Small intestine (tissue), 7 donors: ENCODE data around the gene UNC13B. TPM values are rescaled to one million over a fixed set of nuclear protein-coding genes. Genes with fewer than 3 reads are reported as not detected.

Experiments
- DNase-seq, 2 donors: peaks; one replicate each; pipeline versions ENCODE4 v3.0.0 to v3.0.0-alpha.2; 2013
- FAIRE-seq: peaks from 2 replicates; lab custom pipeline; 2012; peaks lifted over from hg19 to GRCh38; lab: Jason Lieb, UNC
- H3K27ac ChIP-seq, 3 donors: one replicate each; pipeline ENCODE4 v1.5.1; 2013; ENCODE audit warnings: low read length in 2 of 3, mild to moderate bottlenecking in 2 of 3, control low read depth in 1 of 3, inconsistent platforms in 1 of 3, low read depth in 1 of 3, moderate library complexity in 1 of 3
- H3K27me3 ChIP-seq, 3 donors: one replicate each; pipeline ENCODE4 v1.6.1; 2013; ENCODE audit warnings: low read length in 3 of 3, inconsistent platforms in 1 of 3; ENCODE audit not compliant: control insufficient read depth in 3 of 3, insufficient read depth in 3 of 3
- H3K36me3 ChIP-seq, 3 donors: one replicate each; pipeline ENCODE4 v1.6.1; 2013; ENCODE audit warnings: low read length in 3 of 3, inconsistent platforms in 1 of 3, low read depth in 1 of 3, mild to moderate bottlenecking in 1 of 3, moderate library complexity in 1 of 3; ENCODE audit not compliant: control insufficient read depth in 3 of 3, insufficient read depth in 2 of 3
- H3K4me1 ChIP-seq, 3 donors: one replicate each; pipeline ENCODE4 v1.6.1; 2013; ENCODE audit warnings: low read length in 2 of 3, inconsistent platforms in 1 of 3, low read depth in 1 of 3, mild to moderate bottlenecking in 1 of 3, moderate library complexity in 1 of 3; ENCODE audit not compliant: control insufficient read depth in 3 of 3, insufficient read depth in 2 of 3
- H3K4me3 ChIP-seq, 3 donors: one replicate each; pipeline ENCODE4 v1.5.1; 2013; ENCODE audit warnings: low read length in 3 of 3, control low read depth in 1 of 3, inconsistent platforms in 1 of 3, low read depth in 1 of 3, mild to moderate bottlenecking in 1 of 3, moderate library complexity in 1 of 3
- H3K9me3 ChIP-seq, 2 donors: one replicate each; pipeline ENCODE4 v1.6.1; 2013; ENCODE audit warnings: low read depth in 1 of 2, low read length in 1 of 2; ENCODE audit not compliant: control insufficient read depth in 2 of 2, insufficient read depth in 1 of 2
- WGBS, 3 donors: extraction: QIAGEN DNeasy Blood & Tissue Kit; methylation state at CpG; one replicate each; pipeline ENCODE4 v1.1.7; 2013; 5-methylcytosine and 5-hydroxymethylcytosine counted together
- polyA plus RNA-seq, 4 donors: library from polyadenylated mRNA; stranded (reverse) in 3 of 4; unstranded in 1 of 4; fragments of 200-250 nt in 3 of 4; fragments of 120-200 nt in 1 of 4; gene quantifications; one replicate each; pipeline versions ENCODE4 v1.2.1 to v1.2.3, GENCODE V29; 2013
- donor health status: healthy with polysubstance abuse.
- donor health status: control.
- donor health status: control.
- donor health status: Bipolar disorder and iron deficiency.
- donor health status: healthy.

The UNC13B gene
- polyA plus RNA-seq, 4 donors, result 11.3 to 23.6 (median 14.4) TPM

DNA sequence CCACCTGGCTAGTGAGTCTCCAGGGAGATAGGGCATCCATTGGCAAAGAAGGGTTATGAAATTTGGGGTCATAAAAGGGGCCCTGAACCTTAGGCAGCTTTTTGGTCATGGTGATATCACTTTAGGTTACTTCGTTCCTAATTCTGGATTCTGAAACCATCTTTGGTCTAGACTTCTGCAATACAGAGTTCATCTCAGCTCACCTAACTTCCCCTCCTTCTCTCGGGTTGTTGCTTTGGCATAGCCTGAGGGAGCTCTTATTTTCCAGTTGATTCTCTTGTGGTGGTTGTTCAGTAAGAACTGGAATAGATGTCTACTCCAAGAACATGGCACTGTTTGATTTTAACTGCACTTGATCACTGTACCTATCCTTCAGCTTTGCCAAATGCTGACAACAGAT lies 179.2 kb downstream of the UNC13B start:
- no peak overlapping the region for H3K27ac ChIP-seq
- no peak for DNase-seq
- H3K9me3 ChIP-seq, result no peaks in the 10 kb centered on the region
- H3K4me3 ChIP-seq, result no peak overlapping the region
- no peak for FAIRE-seq
- H3K4me1 ChIP-seq, result no peaks in the 10 kb centered on the region
- 74 to 93% (median 77%) methylated on average over 2 of the region's 2 CpGs for WGBS, 3 donors
- H3K36me3 ChIP-seq, result peaks cover 0 to 13% (median 0%) of the 10 kb centered on the region in 3 donors
- H3K27me3 ChIP-seq, result no peaks in the 10 kb centered on the region

DNA sequence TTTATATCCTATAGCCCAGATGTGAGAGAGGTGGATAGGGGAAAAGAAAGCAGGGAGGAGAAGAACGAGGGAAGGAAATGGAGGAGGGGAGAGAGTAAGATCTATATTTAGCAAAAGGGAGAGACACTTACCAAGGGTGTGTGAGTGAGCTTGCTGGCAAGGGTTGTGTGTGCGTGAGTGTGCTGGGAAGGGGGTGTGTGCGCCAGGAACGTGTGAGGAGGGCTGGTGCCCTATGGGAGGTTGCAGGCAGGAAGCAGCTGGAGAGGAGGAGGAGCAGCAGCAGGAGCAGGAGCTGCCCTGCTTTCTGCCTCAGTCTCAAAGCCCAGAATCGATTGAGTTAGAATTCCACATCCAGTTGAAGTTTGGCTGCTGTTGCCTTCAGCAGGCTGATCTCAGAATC lies 179.8 kb downstream of the UNC13B start:
- Histone ChIP-seq H3K27ac (no peak overlapping the region), H3K36me3 (peaks cover 0 to 13% (median 0%) of the 10 kb centered on the region in 3 donors), H3K4me3 (no peak overlapping the region), H3K27me3 (no peaks in the 10 kb centered on the region), H3K4me1 (no peaks in the 10 kb centered on the region), H3K9me3 (no peaks in the 10 kb centered on the region)
- no peak for DNase-seq
- FAIRE-seq, result no peak
- 18 to 64% (median 47%) methylated on average over 5 of the region's 5 CpGs for WGBS, 3 donors

GRCh38 chr9:35342221-35342958 lies 180.6 kb downstream of the UNC13B start:
- FAIRE-seq, result no peak
- Histone ChIP-seq H3K27me3 (no peaks in the 10 kb centered on the region), H3K4me3 (no peak overlapping the region)

GRCh38 chr9:35348109-35348508 lies 186.3 kb downstream of the UNC13B start:
- DNase-seq (no peak), FAIRE-seq (no peak)
- H3K27ac ChIP-seq, result no peak overlapping the region
- H3K27me3 ChIP-seq, result no peaks in the 10 kb centered on the region
- no peaks in the 10 kb centered on the region for H3K9me3 ChIP-seq
- WGBS, 3 donors, result 90 to 96% (median 93%) methylated on average over 5 of the region's 5 CpGs
- H3K4me3 ChIP-seq, result no peak overlapping the region
- peaks cover 0 to 7% (median 0%) of the 10 kb centered on the region in 3 donors for H3K4me1 ChIP-seq
- H3K36me3 ChIP-seq, result peaks cover 0 to 31% (median 0%) of the 10 kb centered on the region in 3 donors

More at GRCh38 chr9:35342221-35342958, 180.6 kb downstream of the UNC13B start:
- Histone ChIP-seq H3K36me3 (peaks cover 0 to 17% (median 0%) of the 10 kb centered on the region in 3 donors), H3K4me1 (no peaks in the 10 kb centered on the region), H3K27ac (no peak overlapping the region), H3K9me3 (no peaks in the 10 kb centered on the region)
- no peak for DNase-seq
- 80 to 90% (median 87%) methylated on average over 4 of the region's 4 CpGs for WGBS, 3 donors

DNA sequence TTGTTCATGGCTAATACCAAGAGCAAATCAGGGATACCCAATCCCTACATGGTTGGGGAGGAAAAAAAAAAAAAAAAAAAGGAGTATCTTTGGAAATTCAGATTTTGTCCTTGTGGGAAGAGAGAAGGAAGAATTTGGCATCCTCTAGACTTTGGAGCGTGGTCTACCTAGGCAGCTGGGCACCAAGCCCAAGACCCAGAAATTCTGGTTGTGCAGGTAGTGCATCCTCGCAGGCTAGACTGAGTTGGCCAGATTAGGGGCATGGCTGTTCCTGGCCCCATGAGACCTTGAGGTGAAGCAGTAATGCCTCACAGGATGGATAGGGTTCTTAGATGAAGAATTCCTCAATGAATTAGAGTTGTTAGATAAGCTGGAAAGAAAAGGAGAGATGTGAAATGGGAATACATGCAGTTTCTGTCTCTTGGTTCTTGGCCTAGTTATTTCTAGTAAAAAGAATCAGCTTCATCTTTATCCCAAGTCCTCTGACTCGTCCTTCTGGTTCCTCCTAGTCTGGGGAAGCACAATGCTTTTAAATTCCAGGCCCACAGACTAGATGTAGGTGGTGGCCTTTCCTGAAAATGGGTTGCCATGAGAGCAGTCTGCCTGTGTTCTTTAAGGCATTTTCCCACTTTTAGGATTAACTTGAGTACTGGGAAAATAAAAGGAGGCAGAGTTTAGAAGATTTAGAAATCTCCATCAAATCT lies 187.6 kb downstream of the UNC13B start:
- no peak for FAIRE-seq
- DNase-seq, result no peak
- H3K4me3 ChIP-seq, result no peak overlapping the region
- H3K27me3 ChIP-seq, result no peaks in the 10 kb centered on the region
- H3K36me3 ChIP-seq, result peaks cover 0 to 32% (median 0%) of the 10 kb centered on the region in 3 donors
- H3K9me3 ChIP-seq, result no peaks in the 10 kb centered on the region
- 73 to 83% (median 81%) methylated on average over 3 of the region's 3 CpGs for WGBS, 3 donors
- peaks cover 0 to 7% (median 0%) of the 10 kb centered on the region in 3 donors for H3K4me1 ChIP-seq
- no peak overlapping the region for H3K27ac ChIP-seq

DNA sequence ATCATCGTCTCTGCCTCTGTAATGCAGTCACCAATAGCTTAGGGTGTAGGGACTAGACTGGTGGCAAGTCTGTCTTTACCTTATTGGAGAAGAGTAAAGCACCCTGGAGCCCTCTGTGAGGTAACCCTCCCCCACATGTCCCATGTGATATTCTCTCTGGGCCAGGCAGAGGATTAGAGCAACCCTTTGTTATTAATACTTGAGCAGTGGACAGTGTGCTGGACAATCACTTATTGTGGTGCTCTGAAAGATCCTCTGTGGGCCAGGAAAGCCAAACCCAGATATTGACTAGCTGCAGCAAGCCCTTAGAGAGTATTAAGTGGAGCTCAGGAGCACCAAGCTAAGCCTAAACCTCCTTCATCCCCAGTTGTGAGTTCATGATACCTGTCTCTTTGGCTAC lies 188.4 kb downstream of the UNC13B start:
- no peak for FAIRE-seq
- no peaks in the 10 kb centered on the region for H3K9me3 ChIP-seq
- H3K27ac ChIP-seq, result peak overlapping the region in 1 of 3 donors; percentile 8
- H3K4me1 ChIP-seq, result peaks cover 0 to 7% (median 0%) of the 10 kb centered on the region in 3 donors
- H3K36me3 ChIP-seq, result peaks cover 0 to 32% (median 0%) of the 10 kb centered on the region in 3 donors
- no peak overlapping the region for H3K4me3 ChIP-seq
- DNase-seq, result no peak
- 94 to 100% (median 96%) methylated on average over 1 of the region's 1 CpG for WGBS, 3 donors
- H3K27me3 ChIP-seq, result no peaks in the 10 kb centered on the region

DNA sequence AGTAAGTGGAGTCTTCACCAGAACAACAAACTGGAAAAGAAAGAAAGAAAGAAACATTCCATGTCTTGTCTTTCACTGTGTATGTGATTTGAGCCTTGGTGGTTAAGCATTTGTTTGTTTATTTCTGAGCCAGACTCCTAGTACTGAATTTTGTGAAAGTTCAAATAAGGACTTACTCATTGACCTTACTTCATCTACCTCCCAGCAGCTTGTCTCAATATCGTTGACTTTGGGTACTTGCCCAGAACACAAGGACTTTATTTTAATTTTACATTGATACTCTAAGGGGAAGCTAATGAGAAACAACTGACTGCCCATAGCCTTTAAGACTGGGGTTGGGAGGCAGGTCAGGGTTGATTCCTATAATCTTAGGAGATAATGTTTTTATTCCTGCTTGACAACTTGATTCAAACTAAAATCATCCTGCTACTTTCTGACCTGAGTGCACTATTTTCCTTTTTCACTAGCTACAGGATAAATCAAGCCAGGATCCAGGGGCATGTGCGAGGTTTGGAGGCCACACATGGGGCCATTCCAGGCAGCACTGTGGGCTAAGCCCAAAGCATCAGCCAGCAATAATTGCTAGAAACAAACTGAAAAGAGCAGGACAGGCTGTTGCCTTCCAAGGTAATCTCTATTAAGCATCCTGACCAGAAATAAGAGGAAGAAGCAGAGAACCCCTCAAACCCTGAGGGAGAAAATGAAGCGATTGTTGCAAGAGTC lies 189.2 kb downstream of the UNC13B start:
- H3K4me3 ChIP-seq, result no peak overlapping the region
- peaks cover 0 to 32% (median 0%) of the 10 kb centered on the region in 3 donors for H3K36me3 ChIP-seq
- 64 to 73% (median 67%) methylated on average over 3 of the region's 3 CpGs for whole genome bisulfite sequencing, 3 donors
- H3K27ac ChIP-seq, result no peak overlapping the region
- peaks cover 0 to 7% (median 0%) of the 10 kb centered on the region in 3 donors for H3K4me1 ChIP-seq
- H3K9me3 ChIP-seq, result no peaks in the 10 kb centered on the region
- DNase-seq, result no peak
- no peaks in the 10 kb centered on the region for H3K27me3 ChIP-seq
- FAIRE-seq, result no peak

DNA sequence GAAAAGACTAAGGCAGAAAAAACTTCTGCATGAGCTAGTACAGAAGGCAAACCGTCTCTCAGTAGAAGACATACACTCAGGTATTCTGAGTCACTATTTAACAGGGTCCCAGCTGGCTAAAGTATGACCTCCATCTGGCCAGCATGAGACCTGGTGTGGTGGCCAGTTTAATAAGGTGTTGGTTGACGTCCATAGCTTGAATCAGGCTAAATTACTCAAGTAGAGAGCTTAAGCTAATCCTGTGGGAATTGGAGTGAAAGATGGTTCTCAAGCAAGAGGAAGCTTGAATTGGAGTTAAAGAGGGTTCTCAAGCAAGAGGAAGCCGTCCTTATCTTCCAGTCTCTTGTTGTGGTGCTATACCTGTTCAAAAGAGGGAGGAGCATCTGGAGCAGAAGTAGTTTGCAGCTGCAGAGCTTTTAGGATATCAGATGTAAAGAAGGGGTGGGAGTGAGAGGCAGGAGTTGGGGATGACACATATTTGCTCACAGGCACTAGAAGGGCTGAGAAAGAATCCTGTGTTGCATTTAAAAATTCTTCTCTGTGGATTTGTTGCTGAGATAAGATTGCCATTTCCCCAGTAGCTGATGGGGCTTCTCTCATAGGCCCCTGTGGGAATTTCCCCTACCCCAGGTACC lies 192.0 kb downstream of the UNC13B start:
- H3K27me3 ChIP-seq, result no peaks in the 10 kb centered on the region
- DNase-seq (no peak), FAIRE-seq (no peak)
- H3K4me3 ChIP-seq, result no peak overlapping the region
- H3K4me1 ChIP-seq, result peaks cover 0 to 7% (median 0%) of the 10 kb centered on the region in 3 donors
- peaks cover 0 to 25% (median 0%) of the 10 kb centered on the region in 3 donors for H3K36me3 ChIP-seq
- WGBS, 3 donors, result 70 to 83% (median 72%) methylated on average over 3 of the region's 3 CpGs
- no peak overlapping the region for H3K27ac ChIP-seq
- H3K9me3 ChIP-seq, result no peaks in the 10 kb centered on the region
